Left colon (tissue), 2 donors: ENCODE measurements around the gene OR10H5. TPM values are rescaled to one million over a fixed set of nuclear protein-coding genes. Genes with fewer than 3 reads are reported as not detected.
"Not testable (repeated sequence)": the region's sequence is repeated elsewhere in the genome, so short reads cannot be mapped to it uniquely, and the experiment has no call there.

ENCODE experiments used
- ATAC-seq: fragments of 200-7000 bp; cut with Tn5 transposase; one replicate; pipeline ENCODE4 v1.9.1; 2020; ENCODE audit warnings: mild to moderate bottlenecking, moderate library complexity
- DNase-seq, 2 donors: peaks; one replicate each; pipeline ENCODE4 v3.0.0-alpha.2; 2020
- intact Hi-C, 2 donors: fragments of 100-400 bp; cut with DNase I in 1 of 2; cut with micrococcal nuclease in 1 of 2; formaldehyde crosslinking; loops; one replicate each; pipeline versions ENCODE4 v1.11.2 to v1.14.0; 2022; cut with DNase I, micrococcal nuclease
- total RNA-seq, 2 donors: library from RNA; stranded (reverse); fragmentation: NEBNext Ultra II Directional; extraction: Animal tissue kit (Norgen Biotek cat#: 25700); gene quantifications; one replicate each; pipeline ENCODE4 v1.2.1, GENCODE V29; 2021
- donor health status: DM: no; HTN: no; CAD: no.
- donor health status: DM: yes; HTN: yes; CAD: no.

Gene OR10H5
- total RNA-seq, 2 donors from 2014 or later = not detected

DNA sequence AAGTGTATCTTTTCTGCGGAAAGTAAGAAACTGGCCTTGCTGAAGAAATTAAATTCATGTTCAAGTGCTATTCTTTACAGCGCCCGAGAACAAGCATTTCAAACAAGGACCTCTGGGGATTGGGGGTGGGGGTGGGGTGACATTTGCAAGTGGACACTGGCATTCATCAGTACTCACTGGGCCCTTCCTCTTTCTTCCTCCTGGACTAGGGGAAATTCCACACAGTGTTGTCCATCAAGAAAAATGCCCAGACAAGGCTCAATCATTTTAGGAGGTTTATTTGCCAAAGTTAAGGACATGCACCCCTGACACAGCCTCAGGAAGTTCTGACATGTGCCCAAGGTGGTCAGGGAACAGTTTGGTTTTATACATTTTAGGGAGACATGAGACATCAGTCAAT lies 50.9 kb downstream of the OR10H5 start:
- intact Hi-C loops = no loop called here
- DNase-seq = no peak
- no peak for ATAC-seq

DNA sequence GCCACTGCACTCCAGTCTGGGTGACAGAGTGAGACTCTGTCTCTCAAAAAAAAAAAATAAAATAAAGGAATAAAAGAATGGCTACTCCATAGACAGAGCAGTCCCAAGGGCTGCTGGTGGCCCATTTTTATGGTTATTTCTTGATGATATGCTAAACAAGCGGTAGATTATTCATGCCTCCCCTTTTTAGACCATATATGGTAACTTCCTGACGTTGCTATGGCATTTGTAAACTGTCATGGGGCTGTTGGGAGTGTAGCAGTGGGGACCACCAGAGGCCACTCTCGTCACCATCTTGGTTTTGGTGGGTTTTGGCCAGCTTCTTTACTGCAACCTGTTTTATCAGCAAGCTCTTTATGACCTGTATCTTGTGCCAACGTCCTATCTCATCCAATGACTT lies 52.4 kb downstream of the OR10H5 start:
- intact Hi-C loops, ATAC-seq, DNase-seq: not testable (repeated sequence)

DNA sequence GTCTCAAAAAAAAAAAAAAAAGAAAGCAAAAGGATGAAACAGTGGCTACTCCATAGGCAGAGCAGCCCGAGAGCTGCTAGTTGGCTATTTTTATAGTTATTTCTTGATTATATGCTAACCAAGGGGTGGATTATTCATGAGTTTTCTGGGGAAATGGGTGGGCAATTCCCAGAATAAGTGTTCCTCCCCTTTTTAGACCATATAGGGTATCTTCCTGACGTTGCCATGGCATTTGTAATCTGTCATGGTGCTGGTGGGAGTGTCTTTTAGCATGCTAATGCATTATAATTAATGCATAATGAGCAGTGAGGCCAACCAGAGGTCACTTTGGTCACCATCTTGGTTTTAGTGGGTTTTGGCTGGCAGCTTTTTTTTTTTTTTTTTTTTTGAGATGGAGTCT lies 53.4 kb downstream of the OR10H5 start:
- intact Hi-C loops = no loop called here
- DNase-seq (no peak), ATAC-seq (no peak)

GRCh38 chr19:15841875-15842569 lies 54.6 kb downstream of the OR10H5 start:
- intact Hi-C loops = no loop called here
- ATAC-seq = no peak
- no peak for DNase-seq

GRCh38 chr19:15843203-15843893 lies 55.9 kb downstream of the OR10H5 start:
- ATAC-seq (no peak), DNase-seq (no peak)

DNA sequence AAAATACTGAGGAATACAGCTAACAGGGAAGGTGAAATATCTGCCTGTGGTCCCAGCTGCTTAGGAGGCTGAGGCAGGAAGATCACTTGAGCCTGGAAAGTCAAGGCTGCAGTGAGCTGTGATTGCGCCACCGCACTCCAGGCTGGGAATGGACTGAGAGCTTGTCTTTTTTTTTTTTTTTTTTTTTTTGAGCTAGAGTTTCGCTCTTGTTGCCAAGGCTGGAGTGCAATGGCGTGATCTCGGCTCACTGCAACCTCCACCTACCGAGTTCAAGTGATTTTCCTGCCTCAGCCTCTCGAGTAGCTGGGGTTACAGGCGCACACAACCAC lies 56.4 kb downstream of the OR10H5 start:
- DNase-seq, ATAC-seq, intact Hi-C loops: not testable (repeated sequence)

More at GRCh38 chr19:15843203-15843893, 55.9 kb downstream of the OR10H5 start:
- intact Hi-C loops = no loop called here

GRCh38 chr19:15846923-15847322 lies 59.5 kb downstream of the OR10H5 start:
- ATAC-seq = no peak

GRCh38 chr19:15850385-15850784 lies 62.9 kb downstream of the OR10H5 start:
- ATAC-seq (no peak), DNase-seq (no peak)
- intact Hi-C loops = no loop called here

More at GRCh38 chr19:15846923-15847322, 59.5 kb downstream of the OR10H5 start:
- intact Hi-C loops = no loop called here
- DNase-seq = no peak

Other genes starting within 250 kb of the OR10H5 start
- under 1 TPM in 1 of 2 donors, not detected in 1; 0.09 TPM for gene CYP4F8, start 172.4 kb upstream of the OR10H5 start, total RNA-seq
- 1 to 10 TPM; 7.1 to 8.0 TPM for gene CYP4F3, start 146.8 kb upstream of the OR10H5 start, total RNA-seq
- gene CYP4F12, start 114.6 kb upstream of the OR10H5 start, total RNA-seq = 100 to 1,000 TPM in 1 of 2 donors, 10 to 100 TPM in 1; 93.3 to 113 TPM
- not detected for gene OR10H2, start 59.6 kb upstream of the OR10H5 start, total RNA-seq
- gene OR10H3, start 49.7 kb upstream of the OR10H5 start, total RNA-seq = not detected
- under 1 TPM in 1 of 2 donors, not detected in 1; 0.09 TPM for gene OR10H1, start 28.0 kb downstream of the OR10H5 start, total RNA-seq
- 10 to 100 TPM in 1 of 2 donors, 1 to 10 TPM in 1; 8.5 to 11.1 TPM for gene CYP4F2, start 110.4 kb downstream of the OR10H5 start, total RNA-seq
- gene CYP4F11, start 146.9 kb downstream of the OR10H5 start, total RNA-seq = 10 to 100 TPM; 12.0 to 14.3 TPM
- not detected for gene OR10H4, start 161.3 kb downstream of the OR10H5 start, total RNA-seq